ENCODE results near the gene CAMK2D.
A peak's percentile ranks its signal among the peaks of the same experiment; 100 is the strongest.

CAMK2D gene

DNA sequence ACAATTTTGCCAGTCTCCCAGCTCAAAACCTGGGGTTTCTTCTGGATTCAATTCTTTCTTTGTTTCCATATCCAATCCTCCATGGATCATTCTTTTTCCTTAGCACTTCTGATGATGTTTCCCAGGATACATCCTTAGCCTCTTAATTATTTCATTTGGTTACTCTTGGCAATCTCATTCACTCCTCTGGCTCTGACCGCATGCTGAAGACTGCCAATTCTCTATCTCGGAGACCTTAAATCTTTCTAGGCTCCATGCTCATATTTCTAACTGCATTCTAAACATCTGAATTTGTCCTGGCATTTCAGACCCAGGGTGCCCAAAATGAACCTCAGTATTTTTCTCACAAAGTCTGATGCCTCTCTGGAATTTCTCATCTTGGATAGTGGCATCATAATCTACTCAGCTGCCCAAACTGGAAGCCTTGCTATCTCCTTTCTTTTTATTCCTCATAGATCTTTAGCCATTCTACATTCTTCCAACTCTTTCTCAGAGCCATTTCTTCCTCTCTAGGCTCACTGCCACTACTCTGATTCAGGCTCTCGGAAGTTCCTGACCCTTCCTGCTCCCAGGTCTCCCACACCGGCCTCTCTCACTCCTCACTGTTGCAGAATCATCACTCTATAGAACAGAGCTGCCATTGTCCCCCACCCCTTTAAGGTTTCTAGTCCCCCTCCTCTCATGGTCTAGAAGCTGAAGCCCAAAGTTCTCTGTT is 290.2 kb downstream of the CAMK2D start:
- DNase-seq (ENCODE audit: low read depth): peak; percentile 62

DNA sequence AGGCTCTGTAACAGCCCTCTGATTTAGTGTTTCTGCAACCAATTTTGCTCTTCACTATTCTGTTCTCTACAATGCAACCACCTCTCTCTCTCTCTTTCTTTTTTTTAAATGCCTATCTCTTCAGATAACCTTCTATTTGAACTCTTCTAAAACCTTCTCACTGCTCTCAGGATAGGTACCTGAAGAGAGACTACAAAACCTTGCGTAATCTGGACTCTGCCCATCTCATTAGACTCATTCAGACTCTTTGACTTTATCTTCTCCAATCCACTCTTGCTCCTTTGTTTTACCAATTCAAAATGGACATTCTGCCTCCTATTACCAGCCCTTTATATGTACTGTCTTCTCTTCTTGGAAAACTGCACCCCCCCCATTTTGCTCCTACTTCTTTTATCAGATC is 291.6 kb downstream of the CAMK2D start:
- DNase-seq (ENCODE audit: low read depth): no peak

DNA sequence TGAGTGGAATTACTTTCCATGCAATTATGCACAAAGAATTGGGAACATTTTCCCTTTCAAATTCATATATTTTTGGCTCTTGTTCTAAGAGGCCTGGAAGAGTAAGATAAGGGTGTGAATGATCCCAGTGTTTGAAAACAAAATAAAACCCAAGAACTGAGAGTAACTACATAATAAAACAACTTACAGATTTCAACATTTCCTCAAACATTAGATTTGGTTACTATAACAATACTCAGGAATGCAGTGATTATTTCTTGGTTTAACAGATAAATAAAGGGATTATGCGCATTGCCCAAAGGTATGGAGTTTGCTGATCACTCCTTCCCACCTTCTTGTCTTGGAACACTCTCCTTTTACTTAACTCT is 292.5 kb downstream of the CAMK2D start:
- no peak for DNase-seq (ENCODE audit: low read depth)

DNA sequence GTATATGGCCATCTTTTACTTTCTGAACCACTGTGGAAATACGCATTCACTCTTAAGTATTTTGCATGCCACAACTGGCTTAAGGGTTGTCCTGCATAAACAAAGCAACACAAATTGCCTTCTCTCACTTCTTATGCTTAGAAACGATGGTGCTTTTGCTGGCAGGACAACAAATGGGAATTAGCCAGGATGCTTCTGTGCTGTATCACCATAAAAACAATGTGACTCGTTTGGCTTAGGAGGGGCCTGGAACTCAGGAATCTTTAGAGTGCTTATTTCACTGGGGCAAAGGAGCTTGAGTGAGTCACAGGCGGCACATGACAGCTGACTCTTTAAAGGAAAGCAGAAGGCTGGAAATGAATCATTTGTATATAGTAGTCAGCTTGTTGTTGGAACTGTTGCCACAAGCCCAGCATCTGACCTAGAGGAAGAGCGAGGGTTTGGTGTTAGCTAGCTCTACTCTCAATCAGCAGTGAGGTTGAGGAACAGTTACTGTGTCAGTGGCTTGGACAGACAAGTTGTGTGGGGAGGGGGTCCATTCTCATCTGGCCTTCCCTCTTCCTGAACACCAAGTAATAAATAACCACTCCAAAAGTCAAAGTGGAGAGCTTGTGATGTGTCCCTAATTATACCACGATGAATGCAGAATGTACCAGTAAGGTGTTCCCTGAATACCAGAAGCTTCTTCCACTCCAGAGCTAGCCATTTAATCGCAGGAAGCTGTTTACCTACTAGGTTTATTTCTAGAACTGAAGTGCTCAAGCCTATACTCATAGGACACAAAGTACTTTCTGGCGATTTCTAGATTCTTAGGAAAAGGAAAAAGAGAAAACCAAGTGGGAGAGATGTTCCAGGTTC is 293.1 kb downstream of the CAMK2D start:
- DNase-seq (ENCODE audit: low read depth): peak; percentile 100

DNA sequence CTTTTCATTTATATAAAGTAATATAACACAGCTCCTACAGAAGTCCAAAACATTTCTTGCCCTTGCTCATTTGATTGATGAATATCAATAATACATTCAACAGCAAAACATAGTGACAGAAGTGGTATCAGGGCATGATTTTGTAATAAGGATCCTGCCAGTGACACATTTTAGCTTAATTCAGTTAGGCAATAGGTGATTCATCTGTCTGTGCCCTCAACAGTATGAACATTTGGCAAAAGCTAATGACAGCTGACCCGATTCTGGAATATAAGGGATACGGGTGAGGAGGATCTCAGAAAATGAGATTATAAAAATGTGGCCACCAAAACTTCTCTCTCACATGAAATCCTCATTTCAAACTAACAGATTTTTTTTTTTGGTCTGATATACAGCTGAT is 294.0 kb downstream of the CAMK2D start:
- peak; percentile 84 for DNase-seq (ENCODE audit: low read depth)

DNA sequence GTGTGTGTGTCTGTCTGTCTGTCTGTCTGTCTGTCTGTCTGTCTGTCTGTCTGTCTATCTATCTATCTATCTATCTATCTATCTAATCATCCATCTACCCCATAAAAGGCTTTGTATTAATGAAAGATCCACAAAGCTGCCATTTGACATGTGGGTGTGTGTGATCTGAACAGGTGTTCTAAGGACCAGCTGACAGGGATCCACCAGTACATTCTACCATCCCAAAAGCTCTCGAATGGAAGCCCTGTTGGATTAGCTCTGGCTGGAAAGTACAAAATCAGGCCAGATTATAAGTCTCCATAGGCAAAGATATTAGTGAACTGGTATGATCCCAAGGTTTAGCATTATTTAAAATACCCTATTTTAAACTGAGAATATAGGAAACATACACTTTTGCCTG is 299.3 kb downstream of the CAMK2D start:
- DNase-seq (ENCODE audit: low read depth): no peak

DNA sequence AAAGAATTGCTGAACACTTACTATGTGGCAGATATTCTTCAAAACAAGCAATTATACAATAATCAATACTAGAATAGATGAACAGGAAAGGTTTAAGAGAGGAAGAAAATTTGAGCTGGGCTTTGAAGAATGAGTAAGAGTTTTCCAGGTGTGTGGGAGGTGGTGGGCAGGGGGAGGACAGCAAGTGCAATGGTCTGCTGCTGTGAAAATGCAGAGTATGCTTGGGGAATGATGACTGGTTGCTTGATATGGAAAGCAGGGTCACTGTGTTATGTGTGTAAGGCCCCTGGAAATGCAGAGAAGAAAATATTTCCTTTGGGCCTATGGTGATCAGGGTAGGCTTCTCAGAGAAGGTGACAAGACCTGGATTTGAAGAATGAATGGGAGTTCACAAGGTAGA is 300.3 kb downstream of the CAMK2D start:
- no peak for DNase-seq (ENCODE audit: low read depth)

DNA sequence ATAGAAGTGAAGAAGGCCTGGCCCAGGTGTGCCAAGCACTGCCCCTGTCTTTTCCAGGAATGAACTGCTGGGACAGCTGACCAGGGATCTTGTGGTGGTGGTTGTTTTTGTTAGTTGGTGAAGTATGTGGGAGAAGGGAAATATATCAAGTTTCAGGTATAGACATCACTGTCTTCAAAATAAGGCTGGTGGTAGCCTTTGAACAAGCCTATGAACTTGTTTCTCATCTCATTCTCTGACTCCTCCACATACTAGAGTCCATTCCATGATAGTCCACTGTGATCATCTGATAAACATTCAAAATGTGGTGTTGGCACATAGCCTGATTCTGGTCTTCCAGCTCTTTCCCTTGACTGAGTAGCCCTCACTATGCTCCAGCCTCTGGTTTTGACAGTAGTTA is 303.7 kb downstream of the CAMK2D start:
- DNase-seq (ENCODE audit: low read depth): no peak

DNA sequence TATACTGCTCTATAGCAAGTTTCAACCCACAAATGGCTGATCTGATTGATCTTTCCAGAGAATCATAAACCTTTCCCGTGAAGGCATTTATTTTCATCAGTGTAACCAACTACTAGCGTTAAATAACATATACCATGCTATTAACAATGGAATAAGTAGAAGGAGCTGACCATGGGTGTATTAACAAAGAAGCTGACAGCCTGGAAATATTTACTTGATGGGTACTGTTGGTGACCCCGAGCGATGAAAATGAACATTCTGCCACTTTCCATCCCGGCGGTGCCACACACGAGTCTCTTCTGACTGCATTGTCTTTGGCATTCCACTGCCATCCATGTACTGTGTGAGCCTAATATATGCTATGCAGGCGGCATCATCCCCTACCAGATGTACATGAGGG is 304.4 kb downstream of the CAMK2D start:
- no peak for DNase-seq (ENCODE audit: low read depth)

DNA sequence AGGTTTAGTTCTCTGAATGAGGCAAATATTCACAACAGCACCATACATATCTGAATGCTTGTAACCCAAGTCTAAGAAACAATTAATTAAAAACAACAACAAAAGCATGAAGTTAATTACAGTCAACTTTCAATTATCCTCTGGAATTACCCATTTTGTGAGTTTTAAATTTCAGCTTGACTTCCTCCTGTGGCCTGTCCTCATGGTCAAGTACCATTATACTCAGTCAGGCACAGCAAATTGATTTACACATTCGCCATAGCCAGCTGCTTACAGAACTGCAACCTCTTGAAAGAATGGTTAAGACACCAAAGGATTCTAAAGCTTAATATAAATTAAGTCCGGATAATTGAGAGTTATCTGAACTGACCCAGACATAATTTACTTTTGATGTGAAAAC is 306.5 kb downstream of the CAMK2D start:
- DNase-seq (ENCODE audit: low read depth): no peak

DNA sequence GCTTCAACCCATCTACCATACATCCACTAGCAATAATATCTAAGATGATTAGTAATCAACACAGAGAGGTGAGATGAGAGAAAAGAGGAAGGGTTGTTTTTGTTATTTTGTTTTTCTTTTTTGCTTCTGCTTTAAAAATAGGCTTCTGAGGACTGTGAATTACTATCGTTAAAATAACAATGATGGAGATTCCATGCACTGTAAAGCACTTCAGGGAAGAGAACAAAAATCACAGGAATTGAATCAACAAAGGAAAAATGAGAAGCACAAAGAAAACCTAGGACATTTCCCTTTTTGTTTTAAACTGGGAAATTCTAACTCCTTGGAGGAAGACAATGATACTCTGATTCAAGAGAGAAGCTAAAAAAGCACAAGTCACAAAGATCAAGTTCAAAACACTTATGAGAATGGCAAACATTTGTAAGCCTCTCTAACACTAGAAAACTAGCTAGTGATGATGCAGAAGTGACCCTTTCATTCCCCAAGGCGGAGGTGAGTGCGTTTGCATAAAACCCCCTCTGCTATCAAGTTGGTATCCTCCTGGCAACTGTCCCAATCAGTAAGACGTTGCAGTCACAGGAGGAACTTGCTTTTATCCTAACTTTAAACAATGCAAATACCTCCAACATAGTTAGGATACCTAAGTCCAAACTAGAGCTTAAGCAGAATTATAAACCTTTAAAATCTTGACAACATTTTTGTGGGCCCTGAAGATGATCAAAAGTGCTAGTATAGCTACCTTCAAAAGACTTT is 308.5 kb downstream of the CAMK2D start:
- DNase-seq (ENCODE audit: low read depth): no peak

DNA sequence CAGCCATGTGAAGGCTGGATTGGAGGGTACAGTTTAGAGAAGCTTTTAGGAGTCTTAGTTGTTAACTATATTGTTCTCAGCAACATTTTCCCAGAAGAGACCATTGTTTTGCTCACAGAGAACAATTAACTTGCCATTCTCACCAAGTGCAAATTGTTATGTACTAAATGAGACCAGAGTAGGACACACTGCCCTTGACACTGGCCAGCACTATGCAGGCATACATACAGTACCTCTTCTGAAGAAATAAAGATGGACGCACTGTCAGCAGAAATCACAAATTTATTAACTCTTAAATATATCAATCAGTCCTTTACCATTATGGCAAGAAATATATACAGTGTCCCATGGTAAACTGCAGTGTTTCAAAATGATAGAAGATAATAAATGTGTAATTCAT is 309.4 kb downstream of the CAMK2D start:
- DNase-seq (ENCODE audit: low read depth): no peak

DNA sequence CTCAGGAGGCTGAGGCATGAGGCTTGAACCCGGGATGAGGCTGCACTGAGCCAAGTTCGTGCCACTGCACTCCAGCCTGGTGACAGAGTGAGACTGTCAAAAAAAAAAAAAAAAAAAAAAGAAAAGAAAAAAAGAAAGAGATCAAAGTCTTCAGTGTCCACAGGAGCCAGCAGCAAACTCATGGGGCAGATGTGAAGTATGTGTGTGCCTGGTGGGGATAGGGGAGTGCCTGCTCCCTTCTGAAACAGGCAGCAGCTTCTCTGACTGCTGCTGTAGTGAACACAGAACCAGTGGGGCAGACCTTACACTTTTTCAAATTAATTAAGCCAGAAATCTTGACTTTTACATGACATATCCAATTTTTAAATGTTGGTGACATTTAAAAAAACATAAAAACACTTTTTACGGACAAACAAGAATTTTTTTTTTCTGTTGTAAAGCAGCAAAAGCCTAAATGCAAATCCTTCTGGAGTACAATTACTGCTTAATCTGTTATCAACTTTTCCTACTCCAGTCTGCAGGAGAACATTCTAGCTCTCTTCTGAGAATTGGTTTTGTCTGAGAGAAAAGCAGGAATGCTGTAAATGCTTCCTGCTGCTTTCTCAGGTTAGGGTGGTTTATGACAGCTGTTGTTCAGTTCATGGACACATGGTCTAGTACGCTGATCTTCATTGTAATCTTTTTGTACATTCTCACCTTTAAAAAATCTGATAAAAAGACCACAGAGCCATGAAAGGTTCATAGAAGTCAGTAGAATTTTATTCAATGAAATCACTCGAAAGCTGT is 311.1 kb downstream of the CAMK2D start:
- DNase-seq (ENCODE audit: low read depth): no peak

DNA sequence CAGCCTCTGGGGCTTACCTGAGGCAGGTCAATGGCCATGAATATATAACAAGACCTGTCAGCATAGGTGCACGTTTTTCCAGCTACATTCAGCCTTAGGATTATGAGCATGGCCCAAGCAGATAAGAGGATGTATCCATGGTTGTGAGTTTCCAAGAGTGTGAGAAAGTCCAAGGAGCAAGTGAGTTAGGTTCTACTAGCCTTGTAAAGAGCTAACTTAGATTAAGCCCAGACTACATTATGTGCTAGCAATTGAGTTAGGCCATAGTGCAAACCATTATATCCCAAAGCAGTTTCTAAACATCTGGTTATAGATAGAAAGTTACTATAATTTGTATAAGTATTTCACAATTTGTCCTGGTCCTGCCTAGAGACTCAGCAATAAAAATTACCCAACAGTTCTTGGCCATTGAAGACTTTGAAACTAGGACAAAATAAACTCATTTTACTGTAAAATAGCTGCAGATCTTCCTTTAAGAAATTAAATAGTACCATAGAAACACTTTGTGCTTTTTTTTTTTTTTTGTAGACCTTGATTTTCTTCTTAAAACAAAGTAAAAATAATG is 312.0 kb downstream of the CAMK2D start:
- DNase-seq (ENCODE audit: low read depth): no peak

DNA sequence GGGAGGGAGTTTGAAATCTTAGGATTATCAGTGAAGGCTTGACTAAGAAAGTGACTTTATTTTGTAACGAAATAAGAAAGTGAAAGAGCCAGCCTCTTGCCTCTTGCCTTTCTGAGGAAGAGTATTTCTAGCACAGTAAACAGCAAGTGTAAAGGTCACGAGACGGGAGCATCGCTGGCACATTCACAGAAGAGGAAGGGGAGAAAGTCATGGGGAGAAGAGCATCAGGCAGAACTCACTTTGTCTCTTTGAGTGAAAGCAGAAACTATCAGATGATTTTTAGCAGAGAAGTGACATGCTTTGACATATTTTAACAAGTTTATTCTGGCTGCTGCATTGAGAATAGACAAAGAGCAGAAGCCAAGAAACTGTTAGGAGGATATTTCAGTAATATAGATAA is 313.8 kb downstream of the CAMK2D start:
- no peak for DNase-seq (ENCODE audit: low read depth)

DNA sequence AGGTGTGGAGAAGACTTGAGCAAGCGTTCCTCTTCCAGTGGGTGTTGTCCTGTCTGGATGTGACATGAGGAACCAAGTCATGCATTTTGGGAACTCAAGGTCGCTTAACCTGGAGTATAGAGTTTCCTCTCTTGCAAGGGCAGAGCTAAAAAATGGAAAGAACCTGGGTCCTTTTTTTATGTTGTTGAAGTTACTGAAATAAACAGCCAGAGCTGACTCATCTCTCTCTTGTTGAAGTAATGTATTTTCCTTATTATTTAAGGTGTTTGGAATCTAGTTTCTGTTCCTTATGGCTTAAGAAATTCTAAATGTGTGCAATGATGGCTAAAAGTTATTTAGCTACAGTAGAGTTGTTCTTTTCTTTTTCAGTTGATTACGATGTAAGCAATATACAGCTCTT is 314.5 kb downstream of the CAMK2D start:
- no peak for DNase-seq (ENCODE audit: low read depth)

DNA sequence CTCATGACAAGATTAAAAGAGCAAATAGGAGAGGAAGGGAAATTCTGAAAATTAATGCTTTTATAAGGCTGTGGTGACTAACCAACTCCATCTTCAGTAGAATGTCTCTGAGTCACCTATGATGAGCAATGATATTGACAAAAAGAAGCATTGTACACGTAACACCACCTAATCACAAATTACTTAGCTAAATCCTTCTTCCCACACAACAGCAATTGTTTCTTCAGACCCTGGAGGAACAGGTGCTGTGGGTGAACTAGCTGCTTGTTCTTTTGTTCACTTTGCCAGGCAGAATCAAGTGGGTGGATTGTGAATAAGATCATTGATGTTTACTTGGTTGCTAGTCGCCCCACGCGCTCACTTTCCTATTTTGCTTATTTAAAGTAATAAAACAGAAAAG is 315.5 kb downstream of the CAMK2D start:
- DNase-seq (ENCODE audit: low read depth): peak; percentile 81

DNA sequence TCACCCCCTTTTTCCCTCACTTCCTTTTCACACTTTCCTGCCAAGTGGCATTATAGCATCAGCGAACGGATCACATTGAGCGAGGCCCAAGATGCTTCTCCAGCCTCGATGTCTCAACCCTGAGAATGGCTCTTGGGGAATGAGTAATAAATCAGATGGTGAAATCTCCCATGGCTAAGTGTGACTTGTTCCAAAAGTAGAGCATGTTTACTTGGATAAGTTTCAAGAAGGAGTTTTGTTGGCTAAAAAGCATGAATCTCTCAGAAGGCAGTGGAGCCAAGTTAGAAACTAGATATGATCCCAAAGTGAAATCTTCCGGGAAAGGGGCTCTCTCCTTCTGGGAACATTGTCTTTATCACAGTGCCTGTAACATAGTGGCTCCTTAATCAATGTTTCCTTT is 316.3 kb downstream of the CAMK2D start:
- DNase-seq (ENCODE audit: low read depth): peak; percentile 99

DNA sequence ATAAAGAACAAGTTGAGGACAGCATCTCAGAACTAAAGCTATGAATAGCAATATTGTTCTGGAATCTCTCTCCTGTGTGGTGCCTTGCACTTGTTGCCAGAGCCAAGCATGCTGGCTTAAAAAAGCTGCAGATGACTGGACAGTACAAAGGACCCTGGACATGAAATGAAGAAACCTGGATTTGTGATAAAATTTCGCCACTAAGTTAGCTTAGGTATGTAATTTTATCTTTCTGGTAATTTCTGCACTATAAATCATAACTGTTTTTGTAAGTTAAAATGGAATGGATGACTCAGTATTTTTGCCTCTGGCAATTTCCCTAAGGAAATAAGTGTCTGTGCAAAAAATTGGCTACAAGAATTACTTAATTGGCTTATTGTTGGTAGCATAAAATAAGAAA is 317.2 kb downstream of the CAMK2D start:
- no peak for DNase-seq (ENCODE audit: low read depth)

DNA sequence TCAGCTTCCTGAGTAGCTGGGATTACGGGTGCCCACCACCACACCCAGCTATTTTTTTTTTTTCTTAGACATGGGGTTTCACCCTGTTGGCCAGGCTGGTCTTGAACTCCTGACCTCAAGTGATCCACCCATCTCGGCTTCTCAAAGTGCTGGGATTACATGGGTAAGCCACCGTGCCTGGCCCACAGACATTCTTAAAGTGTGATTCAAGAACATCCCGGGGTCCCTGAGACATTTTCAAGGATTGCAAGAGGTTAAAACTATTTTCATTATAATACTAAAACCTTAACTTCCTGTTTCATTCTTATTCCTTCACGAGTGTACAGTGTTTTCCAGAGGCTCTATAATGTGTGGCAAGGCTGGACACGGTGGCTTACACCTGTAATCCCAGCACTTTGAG is 318.7 kb downstream of the CAMK2D start:
- DNase-seq (ENCODE audit: low read depth): no peak

DNA sequence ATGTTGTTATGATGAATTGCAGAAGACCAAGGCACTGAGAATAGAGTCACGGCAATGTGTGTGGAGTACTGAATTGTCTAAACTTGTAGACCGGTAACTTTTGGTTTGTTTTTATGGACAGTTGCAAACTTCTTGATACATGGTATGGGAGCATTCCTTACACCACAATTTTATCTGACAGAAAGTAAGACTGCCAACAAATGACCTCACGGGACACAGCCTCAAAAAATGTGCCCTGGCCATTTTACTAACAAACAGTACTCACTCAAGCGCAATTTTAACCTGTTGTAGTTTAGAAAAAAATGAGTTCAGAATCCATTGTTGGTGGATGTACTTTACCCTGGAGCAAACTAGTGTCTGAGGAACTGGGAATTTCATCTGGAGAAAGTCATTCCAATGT is 321.2 kb downstream of the CAMK2D start:
- DNase-seq (ENCODE audit: low read depth): no peak

DNA sequence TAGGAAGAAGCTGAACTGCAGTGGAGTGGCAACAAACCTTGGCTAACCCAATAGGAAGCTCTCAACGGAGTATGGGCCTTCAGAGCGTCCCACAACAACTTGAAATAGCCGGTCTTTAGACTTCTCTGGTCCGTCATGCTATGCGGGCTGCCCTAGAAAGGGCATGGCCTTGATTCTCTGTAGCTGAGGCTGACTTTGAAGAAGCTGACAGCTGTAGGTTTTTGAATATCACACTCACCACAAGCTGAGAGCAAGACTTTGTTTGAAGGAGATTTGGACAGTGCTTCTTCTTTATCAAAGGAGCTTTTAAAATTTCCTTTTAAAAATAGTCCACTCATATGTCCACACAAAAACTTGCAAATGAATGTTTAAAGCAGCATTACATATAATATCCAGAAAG is 322.9 kb downstream of the CAMK2D start:
- no peak for DNase-seq (ENCODE audit: low read depth)
